ENCODE data around the gene RPP25L.
"Not testable (repeated sequence)": the region's sequence is repeated elsewhere in the genome, so short reads cannot be mapped to it uniquely, and the experiment has no call there.

The RPP25L gene

DNA sequence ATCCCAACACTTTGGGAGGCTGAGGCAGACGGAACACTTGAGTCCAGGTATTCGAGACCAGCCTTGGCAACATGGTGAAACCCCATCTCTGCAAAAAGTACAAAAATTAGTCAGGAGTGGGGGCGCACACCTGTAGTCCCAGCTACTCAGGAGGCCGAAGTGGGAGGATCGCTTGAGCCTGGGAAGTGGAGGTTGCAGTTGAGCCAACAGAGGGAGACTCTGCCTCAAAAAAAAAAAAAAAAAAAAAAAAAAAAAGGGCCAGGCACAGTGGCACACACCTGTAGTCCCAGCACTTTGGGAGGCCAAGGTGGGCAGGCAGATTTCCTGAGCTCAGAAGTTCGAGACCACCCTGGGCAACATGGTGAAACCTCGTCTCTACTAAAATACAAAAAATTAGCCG, 27.4 kb upstream of the RPP25L start:
- H3K27me3 ChIP-seq (ENCODE audit: control insufficient read depth in 1 of 2, insufficient read depth in 2 of 2, low read length in 2 of 2); H3K9ac ChIP-seq (ENCODE audit: low read depth in 1 of 2, low read length in 2 of 2); H3K9me3 ChIP-seq (ENCODE audit: control insufficient read depth in 1 of 2, low read length in 2 of 2); H3K27ac ChIP-seq (ENCODE audit: low read depth, low read length); H3K4me3 ChIP-seq (ENCODE audit: low read depth in 1 of 2, low read length in 2 of 2): not testable (repeated sequence)
- peaks cover 18 to 31% of the 10 kb centered on the region in 2 donors for H3K4me1 ChIP-seq (ENCODE audit: control insufficient read depth in 1 of 2, insufficient read depth in 2 of 2, low read length in 2 of 2)
- H3K36me3 ChIP-seq (ENCODE audit: control insufficient read depth in 1 of 2, insufficient read depth in 2 of 2, low read length in 2 of 2) = peaks cover 4 to 15% of the 10 kb centered on the region in 2 donors

DNA sequence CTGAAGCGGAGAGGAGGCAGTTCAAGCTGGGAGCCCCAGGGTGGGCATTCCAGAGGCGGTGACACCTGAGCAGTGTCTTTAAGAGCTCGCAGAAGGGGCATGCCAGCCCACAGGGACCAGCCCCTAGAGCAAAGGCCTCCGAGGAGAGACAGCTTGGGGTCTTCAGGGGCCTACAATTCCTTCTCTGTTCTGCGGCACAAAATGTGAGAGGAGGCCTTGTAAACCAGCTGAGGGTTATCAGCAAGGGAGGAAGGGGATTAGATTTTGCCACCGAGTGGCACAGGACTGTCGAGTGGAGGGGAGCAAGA, 26.2 kb upstream of the RPP25L start:
- Histone ChIP-seq H3K27ac (ENCODE audit: low read depth, low read length) (peak overlapping the region; percentile 72), H3K27me3 (ENCODE audit: control insufficient read depth in 1 of 2, insufficient read depth in 2 of 2, low read length in 2 of 2) (no peaks in the 10 kb centered on the region), H3K36me3 (ENCODE audit: control insufficient read depth in 1 of 2, insufficient read depth in 2 of 2, low read length in 2 of 2) (peaks cover 4 to 15% of the 10 kb centered on the region in 2 donors), H3K9me3 (ENCODE audit: control insufficient read depth in 1 of 2, low read length in 2 of 2) (no peaks in the 10 kb centered on the region), H3K9ac (ENCODE audit: low read depth in 1 of 2, low read length in 2 of 2) (peak overlapping the region; percentile 89 to 94), H3K4me3 (ENCODE audit: low read depth in 1 of 2, low read length in 2 of 2) (peak overlapping the region; percentile 76 to 90), H3K4me1 (ENCODE audit: control insufficient read depth in 1 of 2, insufficient read depth in 2 of 2, low read length in 2 of 2) (peaks cover 21 to 31% of the 10 kb centered on the region in 2 donors)

DNA sequence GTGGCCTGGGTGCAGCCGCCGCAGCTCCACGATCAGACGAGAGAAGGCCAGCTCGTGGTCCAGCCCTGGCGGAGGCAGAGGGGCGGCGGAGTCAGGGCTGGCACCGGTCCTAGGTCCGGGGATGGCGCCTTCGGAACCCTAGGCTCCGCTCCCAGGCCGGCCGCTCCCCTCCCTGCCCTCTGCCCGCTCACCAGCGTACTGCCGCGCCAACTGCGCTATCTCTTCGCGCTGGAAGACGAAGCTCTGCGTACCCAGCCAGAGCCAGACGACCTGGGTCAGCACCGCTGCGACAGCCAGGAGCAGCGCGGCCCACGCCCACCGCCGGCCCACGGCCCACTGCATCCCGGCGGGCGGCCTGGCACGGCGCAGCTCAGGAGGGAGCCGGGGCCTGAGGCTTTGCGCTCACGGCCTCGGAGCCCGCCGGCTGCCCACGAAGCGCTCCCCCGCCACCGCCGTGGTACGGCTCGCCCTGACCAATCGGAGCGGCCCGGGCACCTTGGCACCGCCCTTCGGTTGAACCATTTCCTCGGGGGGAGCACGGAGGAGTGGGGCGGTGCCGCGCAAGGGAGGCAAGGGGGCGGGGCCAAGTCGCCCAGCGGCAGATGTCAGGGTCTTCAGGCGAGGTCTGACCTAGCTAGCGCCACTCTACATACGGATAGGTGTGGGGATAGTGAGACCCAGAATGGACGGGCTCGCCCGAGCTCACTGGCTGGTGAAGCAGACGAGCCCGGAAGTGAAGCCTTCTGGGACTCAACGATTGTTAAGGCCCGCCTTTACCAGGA, 25.6 kb upstream of the RPP25L start, which contains the start of gene SIGMAR1:
TSS of gene SIGMAR1 (minus strand) at position 432 of the 782 bp plus-strand sequence. CDS start at position 342, 90 bp downstream.
- Histone ChIP-seq H3K4me1 (ENCODE audit: control insufficient read depth in 1 of 2, insufficient read depth in 2 of 2, low read length in 2 of 2) (peaks cover 21 to 31% of the 10 kb centered on the region in 2 donors), H3K27ac (ENCODE audit: low read depth, low read length) (peak within 1 kb of the TSS; percentile 72), H3K27me3 (ENCODE audit: control insufficient read depth in 1 of 2, insufficient read depth in 2 of 2, low read length in 2 of 2) (no peaks in the 10 kb centered on the region), H3K4me3 (ENCODE audit: low read depth in 1 of 2, low read length in 2 of 2) (peak within 1 kb of the TSS; percentile 76 to 90), H3K9ac (ENCODE audit: low read depth in 1 of 2, low read length in 2 of 2) (peak within 1 kb of the TSS; percentile 89 to 94), H3K9me3 (ENCODE audit: control insufficient read depth in 1 of 2, low read length in 2 of 2) (no peaks in the 10 kb centered on the region), H3K36me3 (ENCODE audit: control insufficient read depth in 1 of 2, insufficient read depth in 2 of 2, low read length in 2 of 2) (peaks cover 4 to 15% of the 10 kb centered on the region in 2 donors)

DNA sequence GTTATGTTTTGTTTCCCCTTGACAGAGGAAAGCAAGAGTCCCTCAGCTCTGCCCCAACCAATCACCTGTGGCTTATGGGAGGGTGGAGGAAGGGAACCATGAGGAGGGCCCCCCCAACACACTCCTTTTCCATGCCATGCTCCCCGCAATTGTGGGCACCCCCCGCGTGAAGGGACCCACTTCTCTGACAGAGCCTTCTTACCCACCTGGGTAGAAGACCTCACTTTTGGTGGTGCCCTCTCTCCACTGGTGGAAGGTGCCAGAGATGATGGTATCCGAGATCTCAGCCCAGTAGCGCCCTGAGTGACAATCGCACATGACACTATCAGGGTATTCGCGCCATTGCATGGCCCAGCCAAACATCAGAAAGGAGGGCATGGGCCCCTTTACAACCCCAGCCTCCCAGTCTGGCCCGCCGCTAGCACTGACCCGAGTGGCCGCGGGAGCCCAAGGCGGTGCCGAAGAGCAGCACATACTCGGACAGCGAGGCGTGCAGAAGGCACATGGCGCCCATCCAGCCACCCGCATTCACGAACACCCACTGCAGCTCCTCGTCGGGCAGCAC, 25.0 kb upstream of the RPP25L start:
- peaks cover 4 to 15% of the 10 kb centered on the region in 2 donors for H3K36me3 ChIP-seq (ENCODE audit: control insufficient read depth in 1 of 2, insufficient read depth in 2 of 2, low read length in 2 of 2)
- peak overlapping the region; percentile 89 to 94 for H3K9ac ChIP-seq (ENCODE audit: low read depth in 1 of 2, low read length in 2 of 2)
- peak overlapping the region; percentile 72 for H3K27ac ChIP-seq (ENCODE audit: low read depth, low read length)

DNA sequence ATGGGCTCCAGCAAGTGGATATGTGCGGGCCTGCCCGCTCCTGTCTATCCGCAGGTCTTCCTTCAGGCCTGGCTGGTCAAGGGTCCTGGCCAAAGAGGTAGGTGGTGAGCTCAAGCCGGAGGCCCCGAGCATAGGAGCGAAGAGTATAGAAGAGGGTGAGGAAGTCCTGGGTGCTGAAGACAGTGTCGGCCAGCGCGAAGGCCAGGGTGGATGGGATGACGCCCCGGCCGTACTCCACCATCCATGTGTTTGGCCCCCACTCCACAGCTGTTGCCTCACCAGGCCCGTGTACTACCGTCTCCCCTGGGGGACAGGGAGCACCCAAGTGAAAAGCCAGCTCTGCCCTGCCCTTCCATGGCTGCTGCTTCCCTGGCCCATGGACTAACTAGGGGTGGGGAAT, 23.7 kb upstream of the RPP25L start:
- Histone ChIP-seq H3K27ac (ENCODE audit: low read depth, low read length) (no peak overlapping the region), H3K36me3 (ENCODE audit: control insufficient read depth in 1 of 2, insufficient read depth in 2 of 2, low read length in 2 of 2) (peaks cover 4 to 15% of the 10 kb centered on the region in 2 donors), H3K4me3 (ENCODE audit: low read depth in 1 of 2, low read length in 2 of 2) (no peak overlapping the region), H3K27me3 (ENCODE audit: control insufficient read depth in 1 of 2, insufficient read depth in 2 of 2, low read length in 2 of 2) (peaks cover 0 to 3% of the 10 kb centered on the region in 2 donors), H3K9ac (ENCODE audit: low read depth in 1 of 2, low read length in 2 of 2) (peak overlapping the region in 1 of 2 donors; percentile 10), H3K4me1 (ENCODE audit: control insufficient read depth in 1 of 2, insufficient read depth in 2 of 2, low read length in 2 of 2) (peaks cover 26 to 32% of the 10 kb centered on the region in 2 donors), H3K9me3 (ENCODE audit: control insufficient read depth in 1 of 2, low read length in 2 of 2) (no peaks in the 10 kb centered on the region)

More for the DNA sequence above, 25.0 kb upstream of the RPP25L start:
- H3K4me3 ChIP-seq (ENCODE audit: low read depth in 1 of 2, low read length in 2 of 2) = peak overlapping the region; percentile 76 to 90
- H3K27me3 ChIP-seq (ENCODE audit: control insufficient read depth in 1 of 2, insufficient read depth in 2 of 2, low read length in 2 of 2) = no peaks in the 10 kb centered on the region
- peaks cover 21 to 31% of the 10 kb centered on the region in 2 donors for H3K4me1 ChIP-seq (ENCODE audit: control insufficient read depth in 1 of 2, insufficient read depth in 2 of 2, low read length in 2 of 2)
- no peaks in the 10 kb centered on the region for H3K9me3 ChIP-seq (ENCODE audit: control insufficient read depth in 1 of 2, low read length in 2 of 2)

DNA sequence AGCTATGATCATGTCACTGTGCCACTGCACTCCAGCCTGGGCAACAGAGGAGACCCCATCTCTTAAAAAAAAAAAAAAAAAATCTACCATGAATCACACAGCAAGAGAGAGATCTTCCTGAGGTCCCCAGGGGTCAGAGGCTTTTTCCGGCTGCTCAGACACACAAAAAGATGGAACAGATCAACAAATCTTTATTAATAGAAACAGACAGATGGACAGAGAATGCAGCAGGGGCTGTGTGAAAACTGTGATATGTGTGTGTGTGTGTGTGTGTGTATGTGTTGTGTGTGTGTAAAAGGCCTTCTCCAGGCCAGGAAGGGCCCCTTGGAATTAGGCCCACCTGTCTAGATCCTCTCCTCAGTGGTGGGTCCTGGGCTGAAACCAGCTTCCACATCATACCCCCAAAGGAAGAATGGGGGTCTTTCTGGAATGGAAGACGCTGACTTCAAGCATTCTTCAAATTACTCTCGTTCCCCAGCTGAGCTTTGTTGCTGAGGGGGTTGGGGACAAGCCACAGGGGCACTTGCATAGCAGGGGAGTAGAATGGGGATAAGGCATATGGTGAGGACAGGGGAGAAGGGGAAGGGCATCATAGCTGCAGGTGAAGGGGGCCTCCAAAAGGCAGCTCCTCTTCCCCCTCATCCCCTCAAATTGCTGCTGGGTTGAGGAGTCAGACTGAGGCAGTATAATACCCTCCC, 22.8 kb upstream of the RPP25L start:
- Histone ChIP-seq H3K36me3 (ENCODE audit: control insufficient read depth in 1 of 2, insufficient read depth in 2 of 2, low read length in 2 of 2) (peaks cover 4 to 15% of the 10 kb centered on the region in 2 donors), H3K27me3 (ENCODE audit: control insufficient read depth in 1 of 2, insufficient read depth in 2 of 2, low read length in 2 of 2) (peaks cover 0 to 3% of the 10 kb centered on the region in 2 donors), H3K9me3 (ENCODE audit: control insufficient read depth in 1 of 2, low read length in 2 of 2) (no peaks in the 10 kb centered on the region), H3K9ac (ENCODE audit: low read depth in 1 of 2, low read length in 2 of 2) (no peak overlapping the region), H3K4me1 (ENCODE audit: control insufficient read depth in 1 of 2, insufficient read depth in 2 of 2, low read length in 2 of 2) (peaks cover 32 to 39% of the 10 kb centered on the region in 2 donors), H3K27ac (ENCODE audit: low read depth, low read length) (no peak overlapping the region), H3K4me3 (ENCODE audit: low read depth in 1 of 2, low read length in 2 of 2) (no peak overlapping the region)

DNA sequence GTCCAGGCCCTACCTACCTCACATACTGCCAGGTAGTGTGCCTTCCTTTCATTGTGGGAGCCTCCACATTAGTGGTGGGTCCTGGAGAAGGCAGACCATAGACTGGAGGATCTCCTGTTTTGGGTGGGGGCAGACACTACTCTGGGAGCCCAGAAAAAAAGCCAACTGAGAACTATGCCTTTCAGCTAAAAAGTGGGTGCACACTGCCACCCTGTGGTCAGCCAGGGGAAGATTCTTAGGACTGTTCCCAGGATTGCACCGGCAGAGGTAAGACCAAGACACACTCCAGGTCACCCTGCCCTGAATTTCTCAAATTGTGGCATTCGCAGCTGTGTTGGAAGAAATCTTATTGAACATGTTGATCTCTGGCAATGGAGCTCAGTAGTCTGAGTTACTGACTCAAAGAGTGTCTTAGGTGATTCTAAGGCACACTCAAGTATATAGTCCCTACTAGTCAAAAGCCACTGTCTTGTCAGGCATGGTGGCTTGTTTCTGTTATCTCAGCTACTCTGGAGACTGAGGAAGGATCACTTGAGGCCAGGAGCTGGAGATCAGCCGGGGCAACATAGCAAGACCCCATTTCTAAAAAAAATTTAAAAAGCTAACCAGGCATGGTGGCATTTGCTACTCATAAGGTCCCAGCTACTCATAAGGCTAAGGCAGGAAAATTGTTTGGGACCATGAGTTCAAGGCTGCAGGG, 22.1 kb upstream of the RPP25L start:
- H3K4me1 ChIP-seq (ENCODE audit: control insufficient read depth in 1 of 2, insufficient read depth in 2 of 2, low read length in 2 of 2) = peaks cover 32 to 44% of the 10 kb centered on the region in 2 donors
- H3K4me3 ChIP-seq (ENCODE audit: low read depth in 1 of 2, low read length in 2 of 2) = no peak overlapping the region
- H3K9ac ChIP-seq (ENCODE audit: low read depth in 1 of 2, low read length in 2 of 2) = no peak overlapping the region
- peaks cover 5 to 9% of the 10 kb centered on the region in 2 donors for H3K27me3 ChIP-seq (ENCODE audit: control insufficient read depth in 1 of 2, insufficient read depth in 2 of 2, low read length in 2 of 2)
- no peaks in the 10 kb centered on the region for H3K9me3 ChIP-seq (ENCODE audit: control insufficient read depth in 1 of 2, low read length in 2 of 2)
- H3K36me3 ChIP-seq (ENCODE audit: control insufficient read depth in 1 of 2, insufficient read depth in 2 of 2, low read length in 2 of 2) = peaks cover 4 to 15% of the 10 kb centered on the region in 2 donors
- H3K27ac ChIP-seq (ENCODE audit: low read depth, low read length) = no peak overlapping the region

DNA sequence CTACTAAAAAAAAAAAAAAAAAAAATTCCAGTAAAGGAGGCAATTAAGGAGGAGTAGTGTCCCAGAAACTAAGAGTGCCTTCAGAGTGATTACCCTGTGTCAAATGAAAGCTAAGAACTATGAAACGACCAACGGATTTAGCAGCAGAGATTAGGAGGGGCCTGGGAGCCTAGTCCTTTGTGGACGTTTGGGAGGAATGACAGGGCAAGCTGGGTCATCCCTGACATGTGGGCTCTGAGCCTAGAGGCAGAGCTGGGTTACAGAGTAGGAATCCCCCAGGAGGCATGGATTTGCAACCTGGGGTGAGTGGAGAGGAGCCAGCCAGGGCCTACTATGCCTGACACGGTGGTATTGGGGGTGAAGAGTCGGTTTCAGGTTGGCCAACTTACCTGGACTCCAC, 21.3 kb upstream of the RPP25L start:
- Histone ChIP-seq H3K4me3 (ENCODE audit: low read depth in 1 of 2, low read length in 2 of 2) (no peak overlapping the region), H3K27ac (ENCODE audit: low read depth, low read length) (no peak overlapping the region), H3K4me1 (ENCODE audit: control insufficient read depth in 1 of 2, insufficient read depth in 2 of 2, low read length in 2 of 2) (peaks cover 30 to 41% of the 10 kb centered on the region in 2 donors), H3K9ac (ENCODE audit: low read depth in 1 of 2, low read length in 2 of 2) (no peak overlapping the region), H3K27me3 (ENCODE audit: control insufficient read depth in 1 of 2, insufficient read depth in 2 of 2, low read length in 2 of 2) (peaks cover 10 to 15% of the 10 kb centered on the region in 2 donors), H3K36me3 (ENCODE audit: control insufficient read depth in 1 of 2, insufficient read depth in 2 of 2, low read length in 2 of 2) (peaks cover 4 to 15% of the 10 kb centered on the region in 2 donors), H3K9me3 (ENCODE audit: control insufficient read depth in 1 of 2, low read length in 2 of 2) (no peaks in the 10 kb centered on the region)

DNA sequence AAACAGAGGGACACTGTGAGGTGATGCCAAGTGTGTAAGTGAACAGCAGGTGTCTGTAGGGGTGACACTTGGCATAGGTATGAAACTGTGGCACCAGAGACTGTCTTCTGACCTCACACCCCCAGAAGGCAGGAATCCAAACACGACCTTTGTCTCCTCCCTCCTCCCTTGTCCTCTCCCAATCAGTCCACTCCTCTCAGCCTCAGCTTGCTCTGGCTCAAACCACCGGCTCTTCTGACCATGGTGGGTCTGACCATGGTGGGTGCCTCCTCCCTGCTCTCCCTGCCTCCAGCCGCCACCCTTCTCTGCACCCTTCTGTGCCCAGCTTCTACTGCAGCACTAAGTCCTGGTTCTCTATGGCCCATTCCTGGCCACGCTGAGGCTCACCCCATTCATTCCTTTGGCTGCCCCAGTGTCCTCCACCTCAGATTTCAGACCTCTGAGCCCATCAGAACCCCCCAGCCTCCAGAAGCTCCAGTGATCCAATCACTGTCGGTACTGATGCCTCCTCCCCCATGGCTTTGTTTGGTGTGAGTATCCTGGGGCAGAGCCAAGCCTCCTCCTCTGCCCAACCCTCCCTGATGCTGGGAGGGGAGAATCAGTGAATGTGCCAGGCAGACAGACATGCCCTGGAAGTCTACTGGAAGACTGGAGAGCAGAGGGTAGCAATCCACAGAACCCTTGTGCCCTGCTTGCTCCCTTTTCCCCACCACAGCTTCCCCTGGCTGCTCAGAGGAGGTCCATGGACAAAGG, 18.7 kb upstream of the RPP25L start:
- peaks cover 4 to 11% of the 10 kb centered on the region in 2 donors for H3K36me3 ChIP-seq (ENCODE audit: control insufficient read depth in 1 of 2, insufficient read depth in 2 of 2, low read length in 2 of 2)
- peak overlapping the region in 1 of 2 donors; percentile 23 for H3K4me3 ChIP-seq (ENCODE audit: low read depth in 1 of 2, low read length in 2 of 2)
- no peak overlapping the region for H3K27ac ChIP-seq (ENCODE audit: low read depth, low read length)
- peaks cover 36 to 39% of the 10 kb centered on the region in 2 donors for H3K27me3 ChIP-seq (ENCODE audit: control insufficient read depth in 1 of 2, insufficient read depth in 2 of 2, low read length in 2 of 2)
- H3K9me3 ChIP-seq (ENCODE audit: control insufficient read depth in 1 of 2, low read length in 2 of 2) = no peaks in the 10 kb centered on the region
- H3K9ac ChIP-seq (ENCODE audit: low read depth in 1 of 2, low read length in 2 of 2) = no peak overlapping the region
- H3K4me1 ChIP-seq (ENCODE audit: control insufficient read depth in 1 of 2, insufficient read depth in 2 of 2, low read length in 2 of 2) = peaks cover 19 to 21% of the 10 kb centered on the region in 2 donors

All from duodenal mucosa (tissue), 2 donors.